ENCODE data around the gene KREMEN2. TPM values are rescaled to one million over a fixed set of nuclear protein-coding genes. Genes with fewer than 3 reads are reported as not detected.
"Not testable (repeated sequence)": the region's sequence is repeated elsewhere in the genome, so short reads cannot be mapped to it uniquely, and the experiment has no call there.

KREMEN2 gene
- total RNA-seq, 1 donor from 2014 or later: 18.8 TPM

DNA sequence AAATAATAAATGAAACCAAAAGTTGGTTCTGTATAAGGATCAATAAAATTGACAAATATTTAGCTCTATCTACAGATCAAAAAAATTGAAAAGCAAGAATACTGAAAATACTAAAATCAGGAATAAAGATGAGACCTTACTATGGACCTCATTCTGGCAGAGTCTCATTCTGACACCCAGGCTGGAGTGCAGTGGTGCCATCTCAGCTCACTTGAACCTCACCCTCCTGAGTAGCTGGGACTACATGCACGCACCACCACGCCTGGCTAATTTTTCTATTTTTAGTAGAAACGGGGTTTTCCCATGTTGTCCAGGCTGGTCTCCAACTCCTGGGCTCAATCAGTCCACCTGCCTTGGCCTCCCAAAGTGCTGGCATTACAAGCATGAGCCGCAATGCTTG, 22.0 kb upstream of the KREMEN2 start:
- DNase-seq: no peak

DNA sequence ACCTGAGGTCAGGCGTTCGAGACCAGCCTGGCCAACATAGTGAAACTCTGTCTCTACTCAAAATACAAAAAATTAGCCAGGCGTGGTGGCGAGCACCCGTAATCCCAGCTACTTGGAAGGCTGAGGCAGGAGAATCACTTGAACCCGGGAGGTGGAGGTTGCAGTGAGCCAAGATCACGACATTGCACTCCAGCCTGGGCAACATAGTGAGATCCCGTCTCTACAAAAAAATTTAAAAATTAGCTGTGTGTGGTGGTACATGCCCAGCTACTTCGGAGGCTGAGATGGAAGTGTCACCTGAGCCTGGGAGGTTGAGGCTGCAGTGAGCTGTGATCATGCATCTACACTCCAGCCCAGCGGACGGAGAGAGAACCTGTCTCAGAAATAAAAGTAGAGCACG, 20.4 kb upstream of the KREMEN2 start:
- not testable (repeated sequence) for DNase-seq

DNA sequence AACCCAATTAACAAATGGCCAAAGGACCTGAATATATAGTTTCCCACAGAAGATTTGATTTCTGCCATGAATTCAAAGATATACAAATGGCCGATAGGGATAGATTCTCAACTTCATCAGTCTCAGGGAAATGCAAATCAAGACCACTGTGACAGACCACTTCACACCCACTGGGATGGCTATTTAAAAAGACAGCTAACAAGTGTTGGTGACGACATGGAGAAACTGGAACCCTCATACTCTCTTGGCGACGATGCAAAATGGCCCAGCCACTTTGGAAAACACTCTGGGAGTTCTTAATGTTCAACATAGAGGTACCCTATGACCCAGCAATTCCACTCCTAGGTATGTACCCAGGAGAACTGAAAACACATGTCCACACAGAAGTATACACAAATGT, 17.4 kb upstream of the KREMEN2 start:
- no peak for DNase-seq

DNA sequence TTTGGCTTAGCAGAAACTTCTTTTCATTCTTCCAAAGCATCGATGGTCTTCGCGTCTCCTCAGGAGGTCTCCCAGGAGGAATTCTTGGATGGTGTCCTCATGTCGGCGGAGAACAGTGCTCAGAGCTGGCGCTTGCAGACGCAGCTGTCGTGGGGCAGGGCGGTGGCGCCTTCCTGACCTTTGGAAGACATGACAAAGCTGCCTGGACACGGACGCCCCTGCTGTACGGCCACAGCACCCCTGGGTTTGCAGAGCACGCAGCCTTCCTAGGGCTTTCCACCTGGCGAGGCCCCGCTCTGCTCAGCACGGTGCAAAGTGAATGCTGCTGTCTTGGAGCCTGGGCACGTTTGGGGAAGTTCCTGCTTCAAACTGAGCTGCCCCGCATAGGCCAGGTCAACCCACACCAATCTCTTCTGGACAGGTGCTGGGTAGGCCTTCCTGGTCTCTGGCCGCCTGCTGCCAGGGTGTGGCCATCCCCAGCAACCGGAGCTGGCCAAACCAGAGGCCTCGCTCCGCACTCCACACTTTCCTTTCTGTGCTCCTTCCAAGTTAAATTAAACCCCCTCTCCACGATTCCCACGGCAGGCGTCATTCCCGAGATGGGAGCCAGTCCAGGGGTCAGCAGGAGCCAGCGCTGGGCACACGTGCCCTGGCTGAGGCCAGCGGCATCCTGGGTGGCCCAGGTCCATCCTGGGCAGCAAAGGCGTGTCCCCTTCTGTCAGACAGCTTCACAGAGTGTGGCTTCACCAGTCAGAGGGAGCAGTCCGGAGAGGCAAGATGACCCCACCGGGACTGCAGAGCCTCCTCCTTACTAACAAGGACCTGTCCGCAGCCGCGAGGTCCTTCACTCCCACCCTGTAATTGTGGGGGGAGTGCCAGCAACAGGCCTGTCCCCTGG, 15.0 kb upstream of the KREMEN2 start:
- DNase-seq: no peak

DNA sequence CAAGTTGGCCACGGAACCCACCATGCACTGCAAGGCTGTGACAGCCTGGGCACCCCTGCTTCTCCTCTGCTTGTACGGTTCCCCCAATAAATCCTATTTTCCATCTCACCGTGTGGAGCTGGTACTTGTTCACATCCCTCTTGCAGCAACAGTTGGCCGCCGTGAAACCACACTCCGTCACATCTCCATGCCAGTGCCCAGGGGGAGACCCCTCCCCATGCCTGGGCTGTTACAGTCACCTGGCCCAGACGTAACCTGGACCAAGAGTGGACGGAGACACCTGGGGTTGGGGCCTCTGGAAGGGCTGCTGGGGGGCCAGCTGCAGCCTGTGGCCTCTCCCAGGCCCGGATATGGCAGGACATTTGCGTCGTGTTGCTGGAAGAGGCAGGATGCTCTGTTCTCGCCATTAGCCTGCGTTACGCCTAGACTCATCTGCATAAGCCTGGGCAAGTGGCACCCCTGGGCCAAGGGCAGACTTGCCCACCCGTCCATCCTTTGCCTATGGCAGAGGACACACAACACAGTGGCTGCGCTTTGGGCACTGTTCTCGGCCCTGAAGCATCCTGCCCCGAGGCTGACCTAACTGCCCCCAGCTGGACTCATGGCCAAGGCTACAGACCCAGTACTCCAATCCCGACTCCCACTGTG, 14.2 kb upstream of the KREMEN2 start:
- DNase-seq: no peak

DNA sequence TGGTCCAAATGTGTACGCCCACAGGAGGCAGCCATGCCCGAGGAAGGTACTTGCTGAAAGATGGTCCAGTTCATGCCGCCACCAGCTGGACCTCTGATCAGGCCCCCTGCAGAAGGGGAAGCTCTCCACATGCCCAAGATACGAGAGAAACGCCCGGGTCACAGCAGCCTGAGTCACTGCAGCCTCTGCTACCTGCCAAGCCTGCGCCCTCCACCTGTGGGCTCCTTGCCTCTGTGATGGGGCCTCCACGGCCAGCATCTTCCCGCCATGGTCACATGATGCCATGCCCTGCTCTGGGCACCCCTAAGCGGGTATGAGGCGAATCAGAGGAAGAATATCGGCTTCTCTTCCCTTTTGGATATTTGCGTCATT, 13.7 kb upstream of the KREMEN2 start:
- no peak for DNase-seq

DNA sequence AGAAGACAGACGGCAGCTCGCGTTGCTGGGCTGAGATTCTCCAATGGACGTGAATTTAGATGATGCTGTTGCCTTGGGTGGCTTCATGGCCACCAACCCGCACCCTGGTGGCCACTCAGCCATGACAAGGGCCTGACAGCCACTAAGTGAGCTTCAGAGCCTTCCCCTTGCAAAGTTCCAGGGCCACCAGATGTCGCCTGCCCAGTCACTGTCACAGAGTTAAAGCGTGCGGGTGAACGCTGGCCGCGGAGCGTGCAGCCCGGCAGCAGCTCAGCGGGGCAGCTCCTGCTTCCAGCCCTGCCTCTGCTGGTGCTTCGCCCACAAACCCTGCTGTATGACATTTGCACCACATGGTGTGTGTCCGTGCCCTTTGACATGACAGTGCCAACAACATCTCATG, 13.3 kb upstream of the KREMEN2 start:
- no peak for DNase-seq

DNA sequence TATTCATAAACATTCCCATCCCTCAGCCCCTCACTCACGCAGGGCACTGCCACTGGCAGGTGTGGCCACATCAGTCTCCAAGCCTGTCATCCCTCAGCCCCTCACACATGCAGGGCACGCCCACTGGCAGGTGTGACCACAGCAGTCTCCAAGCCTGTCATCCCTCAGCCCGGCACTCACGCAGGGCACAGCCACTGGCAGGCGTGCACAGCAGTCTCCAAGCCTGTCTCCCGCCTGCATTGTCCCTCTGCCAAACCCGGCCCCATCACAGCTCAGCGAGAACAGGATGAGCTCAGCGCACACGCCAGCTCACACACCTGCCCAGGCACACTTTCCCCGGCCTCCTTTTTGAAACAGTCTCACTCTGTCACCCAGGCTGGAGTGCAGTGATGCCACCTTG, 11.4 kb upstream of the KREMEN2 start:
- DNase-seq: no peak

DNA sequence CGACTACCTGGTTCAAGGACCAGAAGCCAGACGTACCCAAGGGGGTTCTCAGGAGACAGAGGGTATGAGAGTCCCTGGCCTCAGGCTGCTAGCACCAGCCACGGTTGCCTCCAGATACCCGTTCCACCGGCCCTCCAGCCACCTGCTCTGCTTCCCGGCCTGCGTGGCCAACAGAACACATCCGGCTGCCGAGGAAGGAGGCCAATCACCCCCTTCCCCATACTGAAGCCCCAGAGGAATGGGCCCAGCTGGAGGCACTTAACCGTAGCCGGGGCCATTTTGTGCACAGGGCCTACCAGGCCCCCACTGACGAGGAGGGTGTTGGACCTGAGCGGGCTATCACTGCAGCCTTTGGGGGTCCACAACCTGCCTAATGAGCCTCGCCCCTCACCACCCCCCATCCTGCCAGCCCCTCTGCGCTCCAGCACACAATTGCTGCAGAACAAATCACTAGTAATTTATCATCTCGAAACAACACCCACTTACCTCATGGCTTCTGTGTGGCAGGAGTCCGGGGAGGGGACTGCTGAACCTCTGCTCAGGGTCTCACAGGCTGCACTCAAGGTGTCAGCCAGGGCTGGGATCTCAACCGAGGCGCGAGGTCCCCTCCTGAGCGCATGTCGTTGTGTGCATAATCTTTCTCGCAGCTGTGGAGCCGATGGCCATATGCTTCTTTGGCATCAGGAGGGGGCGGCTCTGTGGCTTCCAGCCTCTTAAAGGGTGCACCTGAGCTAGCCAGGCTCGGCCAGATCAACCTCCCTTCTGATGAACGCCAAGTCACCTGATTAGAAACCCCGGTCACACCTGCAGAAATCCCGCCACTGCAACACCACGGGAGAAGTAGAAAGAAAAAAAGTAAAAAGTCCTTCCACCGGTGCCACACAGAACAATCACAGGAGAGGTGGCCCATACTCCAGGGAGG, 10.1 kb upstream of the KREMEN2 start:
- DNase-seq: no peak

DNA sequence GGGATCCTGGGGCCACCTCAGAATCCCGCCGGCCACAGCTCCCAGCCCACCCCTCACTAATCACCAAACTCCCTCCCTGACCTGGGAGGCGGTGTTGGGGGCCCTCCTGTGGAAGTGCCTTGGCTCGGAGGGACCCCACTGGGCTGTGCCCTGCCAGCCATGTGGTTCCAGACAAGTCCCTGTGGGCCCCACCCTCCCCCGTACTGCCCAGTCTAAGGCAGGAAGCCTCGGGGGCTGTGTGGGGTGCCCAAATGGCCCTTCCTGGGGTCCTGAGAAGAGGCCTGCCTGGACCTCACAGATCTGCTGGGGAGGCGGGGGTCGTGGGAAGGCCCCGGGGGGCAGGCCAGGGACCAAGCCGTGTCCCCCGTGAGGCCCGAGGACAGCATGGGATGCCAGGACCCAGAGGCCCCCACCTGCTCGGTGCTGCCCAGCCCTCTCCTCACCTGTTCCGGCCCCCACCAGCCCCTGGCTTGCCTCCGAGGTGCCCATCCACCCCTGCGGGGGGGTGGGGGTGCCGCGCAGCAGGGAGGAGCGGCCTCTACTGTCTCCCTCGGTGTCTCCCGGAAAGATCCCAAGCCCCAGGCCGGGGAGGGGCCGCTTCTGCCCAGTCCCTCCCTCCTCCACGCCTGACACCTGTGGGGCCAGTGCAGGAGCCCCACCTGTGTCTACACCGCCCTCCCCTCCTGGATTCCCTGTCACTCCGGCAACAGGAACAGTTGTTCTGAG, 9.3 kb upstream of the KREMEN2 start:
- no peak for DNase-seq

DNA sequence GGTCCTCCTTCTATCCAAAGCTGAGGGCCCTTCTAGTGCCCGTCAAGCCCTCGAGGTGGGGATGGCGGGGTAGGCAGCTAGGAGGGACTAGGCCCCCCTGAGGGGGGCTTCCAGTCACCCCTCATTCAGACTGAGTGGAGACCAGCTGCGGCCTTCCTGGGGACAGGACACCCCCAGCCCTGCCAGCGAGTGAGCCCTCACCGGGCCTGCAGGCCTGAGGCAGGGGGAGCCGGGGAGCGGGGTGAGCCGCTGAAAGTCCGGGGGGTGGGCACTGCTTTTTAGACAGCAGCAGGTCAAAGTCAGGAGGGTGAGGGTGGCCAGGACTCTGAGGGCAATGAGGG, 8.7 kb upstream of the KREMEN2 start:
- DNase-seq: no peak

DNA sequence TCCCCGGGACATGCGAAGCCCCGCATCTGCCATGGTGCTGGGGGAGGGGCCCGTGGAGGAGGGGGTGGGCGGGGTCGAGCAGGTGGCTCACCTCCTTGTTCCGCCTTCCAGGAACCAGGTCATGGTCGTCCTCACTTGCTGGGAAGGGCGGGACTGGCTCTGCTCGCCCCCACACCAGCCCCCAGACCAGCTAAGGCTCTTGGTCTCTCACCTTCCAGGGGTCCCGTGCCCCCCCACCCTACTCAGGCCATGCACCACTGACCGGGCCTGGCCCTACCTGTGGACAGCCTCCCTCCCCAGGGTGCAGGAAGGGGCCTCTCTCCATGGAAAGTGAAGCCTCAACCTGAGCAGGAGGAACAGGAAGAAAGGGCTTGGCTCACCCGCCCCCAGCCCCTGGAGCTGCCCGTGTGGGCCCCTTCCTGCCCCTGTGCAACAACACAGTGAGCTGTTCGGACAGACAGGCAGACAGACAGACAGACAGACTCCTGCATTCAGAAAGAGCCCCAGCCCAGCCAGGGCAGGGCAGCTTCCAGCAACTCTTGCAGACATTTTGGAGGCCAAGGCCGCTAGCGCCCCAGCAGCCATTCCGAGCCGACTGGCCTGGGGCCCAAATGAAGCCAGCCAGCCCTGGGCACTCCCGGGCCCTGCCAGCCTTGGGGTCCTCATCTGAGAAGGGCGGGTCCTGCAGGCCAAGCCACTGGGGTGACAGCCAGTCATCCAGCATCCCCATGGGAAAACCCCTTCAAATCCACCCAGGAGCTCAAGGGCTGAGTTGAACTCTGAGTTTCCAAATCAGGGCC, 8.1 kb upstream of the KREMEN2 start:
- no peak for DNase-seq

DNA sequence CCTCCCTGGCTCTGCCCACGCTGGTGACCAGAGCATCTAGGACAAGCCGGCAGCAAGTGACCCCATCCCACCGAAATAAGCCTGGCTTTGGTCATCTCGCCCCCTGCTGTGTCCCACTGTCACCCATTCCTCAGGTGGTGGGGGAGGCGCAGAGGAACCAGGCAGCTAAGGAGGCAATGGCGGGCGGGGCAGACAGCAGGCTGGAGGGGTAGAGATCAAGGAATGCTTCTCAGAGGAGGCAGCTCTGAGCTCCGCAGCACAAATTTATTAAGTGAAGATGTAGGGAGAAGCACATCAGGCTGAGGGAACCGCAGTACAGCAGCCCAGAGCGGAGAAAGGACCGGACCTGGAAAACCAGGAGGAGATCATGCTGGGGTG, 7.5 kb upstream of the KREMEN2 start:
- no peak for DNase-seq

DNA sequence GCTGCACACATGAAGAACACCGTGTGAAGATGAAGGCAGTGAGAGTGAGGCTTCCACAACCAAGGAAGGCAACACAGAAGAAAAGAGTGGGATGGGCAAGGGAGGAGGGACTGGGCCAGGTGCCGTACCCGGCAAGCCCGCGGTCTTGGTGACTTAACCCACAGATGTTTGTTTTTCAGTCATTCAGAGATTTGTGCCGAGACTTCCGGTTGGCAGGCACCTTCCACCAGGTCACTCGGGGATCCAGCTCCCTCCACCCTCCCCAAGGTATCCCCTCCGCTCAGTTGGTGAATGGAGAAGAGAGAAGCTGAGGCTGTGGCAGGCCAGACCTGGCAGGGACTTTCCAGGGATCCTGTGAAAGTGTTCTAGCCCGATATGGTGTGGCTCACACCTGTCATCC, 4.9 kb upstream of the KREMEN2 start:
- no peak for DNase-seq

DNA sequence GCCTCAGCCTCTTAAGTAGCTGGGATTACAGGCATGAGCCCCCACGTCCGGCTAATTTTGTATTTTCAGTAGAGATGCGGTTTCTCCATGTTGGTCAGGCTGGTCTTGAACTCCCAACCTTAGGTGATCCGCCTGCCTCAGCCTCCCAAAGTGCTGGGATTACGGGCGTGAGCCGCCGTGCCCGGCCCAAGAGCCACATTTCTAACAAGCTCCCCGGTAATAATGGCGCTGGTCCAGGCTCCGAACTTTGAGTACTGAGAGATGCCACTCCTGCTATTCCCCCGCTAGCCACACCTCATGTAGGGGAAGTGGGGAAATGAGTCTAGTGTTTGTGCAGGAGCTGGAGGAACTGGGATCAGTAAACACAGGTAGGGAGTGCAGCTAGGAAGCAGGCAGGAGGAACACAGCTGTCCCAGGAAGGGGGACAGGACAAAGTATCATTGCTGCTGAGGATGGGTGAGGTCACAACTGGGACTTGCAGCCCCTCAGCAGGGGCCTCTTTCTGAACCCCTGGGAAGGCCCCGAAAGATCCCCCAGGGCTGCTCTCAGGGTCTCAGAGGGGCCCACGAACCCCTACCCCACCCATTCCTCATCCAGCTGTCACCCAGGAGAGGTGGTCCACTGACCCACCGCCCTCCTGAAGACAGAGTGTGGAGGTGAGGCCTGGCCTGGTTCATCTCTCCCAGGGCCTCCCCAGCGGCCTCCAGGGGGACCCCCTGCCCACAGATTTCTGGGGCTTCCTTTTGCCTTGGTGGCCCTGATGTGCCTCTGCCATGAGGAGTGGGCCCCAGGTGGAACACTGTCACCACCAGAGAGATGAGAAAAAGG, 3.7 kb upstream of the KREMEN2 start:
- no peak for DNase-seq

DNA sequence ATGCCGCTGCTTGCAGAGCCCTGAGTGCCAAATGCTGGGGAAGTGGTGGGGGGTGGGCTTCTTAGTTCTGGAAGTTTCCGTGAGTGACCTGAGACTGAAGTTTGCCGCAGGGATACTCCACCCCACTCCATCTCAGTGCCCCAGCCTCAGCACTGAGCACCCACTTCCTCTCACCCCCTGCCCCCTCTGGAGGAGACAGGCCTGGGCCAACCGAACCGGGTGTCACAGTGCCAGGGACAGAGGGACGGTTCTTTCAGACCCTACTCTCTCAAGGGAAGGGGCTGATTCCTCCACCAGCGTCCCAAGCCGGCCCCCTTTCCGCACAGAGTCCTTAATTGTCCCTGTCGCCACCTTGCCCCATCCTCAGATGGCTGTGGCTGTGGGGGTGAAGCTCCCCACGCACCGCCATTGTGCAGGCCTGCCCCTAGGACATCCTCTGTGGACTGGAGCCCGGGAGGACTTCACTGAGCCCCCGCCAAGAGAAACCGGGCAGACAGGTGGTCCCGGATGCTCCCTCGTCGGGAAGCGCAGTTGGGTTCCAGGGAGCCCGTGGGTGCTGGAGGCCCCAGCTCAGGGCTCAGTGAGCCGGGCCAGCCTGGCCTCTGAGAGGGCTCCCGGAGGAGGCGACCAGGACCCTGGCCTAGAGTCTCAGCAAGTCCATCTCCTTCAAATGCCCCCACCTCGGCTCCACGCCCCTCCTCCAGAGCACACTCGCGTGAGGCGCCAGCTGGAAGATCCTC, 1.6 kb upstream of the KREMEN2 start:
- DNase-seq: no peak

DNA sequence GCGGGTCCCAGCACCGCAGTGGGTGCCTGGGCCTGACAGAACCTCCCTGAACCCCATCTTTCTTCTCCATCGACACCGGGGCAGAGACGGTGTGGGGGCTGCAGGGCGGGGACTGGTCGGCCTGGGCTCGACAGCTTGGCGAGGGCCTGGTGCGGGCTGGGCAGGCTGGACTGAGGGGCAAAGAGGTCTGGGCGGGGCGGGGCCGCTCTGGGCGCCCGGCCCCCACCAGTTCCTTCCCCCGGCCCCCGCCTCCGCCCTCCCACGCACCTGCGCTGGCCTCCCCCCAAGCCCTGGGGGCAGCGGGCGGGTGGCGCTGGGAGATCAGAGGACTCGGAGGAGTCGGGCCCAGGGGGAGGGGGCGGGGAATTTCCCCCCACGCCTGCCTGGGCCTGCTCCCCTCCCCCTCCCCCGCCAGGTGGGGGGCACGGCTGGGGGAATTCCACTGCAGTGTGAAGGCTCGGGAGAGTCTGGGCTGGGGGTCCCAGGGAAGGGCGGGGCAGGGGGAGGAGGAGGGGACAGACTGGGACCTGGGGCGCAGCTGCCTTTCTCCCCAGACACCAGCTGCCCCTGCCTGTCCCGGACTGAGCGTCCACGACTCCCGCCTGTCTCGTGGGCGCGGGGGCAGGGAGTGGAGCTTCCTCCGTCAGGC, 877 bp upstream of the KREMEN2 start:
- DNase-seq: no peak

DNA sequence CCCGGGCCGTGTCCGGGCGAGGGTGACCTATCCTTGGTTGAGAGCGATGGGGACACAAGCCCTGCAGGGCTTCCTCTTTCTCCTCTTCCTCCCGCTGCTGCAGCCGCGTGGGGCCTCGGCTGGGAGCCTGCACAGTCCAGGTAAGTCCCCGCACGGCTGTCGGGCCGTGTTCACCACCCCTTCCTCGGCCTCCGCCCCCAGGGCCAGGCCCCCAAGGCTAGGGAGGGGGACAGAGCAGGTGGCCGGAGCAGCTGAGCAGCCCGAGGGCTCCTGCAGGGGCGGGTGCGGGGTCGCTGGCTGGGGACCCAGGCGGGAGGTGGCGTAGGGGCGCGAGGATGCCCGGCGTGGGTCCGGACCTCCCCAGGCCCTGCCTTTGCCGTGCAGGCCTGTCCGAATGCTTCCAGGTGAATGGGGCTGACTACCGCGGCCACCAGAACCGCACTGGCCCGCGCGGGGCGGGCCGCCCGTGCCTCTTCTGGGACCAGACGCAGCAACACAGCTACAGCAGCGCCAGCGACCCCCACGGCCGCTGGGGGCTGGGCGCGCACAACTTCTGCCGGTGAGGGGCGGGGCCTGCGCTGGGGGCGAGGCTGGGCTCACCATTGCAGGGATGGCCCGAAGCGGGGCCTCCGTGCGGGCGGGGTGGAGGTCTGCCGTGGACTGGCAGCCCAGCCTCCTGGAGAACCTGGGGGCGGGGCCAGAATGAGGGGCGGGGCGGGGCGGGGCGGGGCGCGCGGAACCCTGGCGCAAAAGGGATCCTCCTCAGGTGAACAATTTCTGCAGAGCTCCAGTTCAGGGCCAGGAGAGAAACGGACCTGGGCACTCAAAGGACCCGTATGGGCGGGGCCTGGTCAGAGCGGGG, 631 bp downstream of the KREMEN2 start:
- no peak for DNase-seq

Measured in skin of body (tissue), 2 donors.